ENCODE results near the gene TRMT112. TPM values are rescaled to one million over a fixed set of nuclear protein-coding genes. Genes with fewer than 3 reads are reported as not detected.

The TRMT112 gene
- total and polyA plus RNA-seq, 10 of the 15 experiments (the other 5 are each of a cell fraction or from before 2014, with no cell fraction given) = 212 to 455 (median 308) TPM

- WGBS (ENCODE audit: insufficient coverage, insufficient replicate concordance, low lambda C conversion rate, missing lambda C conversion rate) = over 99% methylated on average over 7 of the region's 7 CpGs
- POLR2A ChIA-PET = interaction anchor here (0.7 to 1.3 kb wide), 2 partner anchors 32 to 482 kb away, joined by 3 read pairs; partner anchors contain the start of gene MARK2
- BruUV-seq (replicated peaks) = no TSS peak
Measured at GRCh38 chr11:64320556-64320955, 3.2 kb upstream of the TRMT112 start.

GRCh38 chr11:64318766-64319761, 1.7 kb upstream of the TRMT112 start:
- ATAC-seq (no peak), FAIRE-seq (no peak), DNase-seq (ENCODE audit: low read depth, low spot score) (no peak)
- no peak for TF ChIP-seq NR2C1 (IDR thresholded peaks at IDR 0.05)
- TF ChIP-seq ATF2 (IDR thresholded peaks at IDR 0.05; ENCODE audit: low read length) = no peak
- H3K27ac ChIP-seq (ENCODE audit: control insufficient read depth, insufficient read depth) = peak overlapping the region; percentile 99
- intact Hi-C loops (cut with micrococcal nuclease; ENCODE audit: unreplicated experiment) (loop anchor here (1.0 to 5.0 kb wide), 2 partner anchors 12 to 38 kb away; partner anchors contain the start of gene RPS6KA4), in situ Hi-C loops (cut with MboI) (no loop called here)
- H3K36me3 ChIP-seq (ENCODE audit: control insufficient read depth in 2 of 2, insufficient read depth in 2 of 2, low read length in 1 of 2) = peaks cover 0 to 10% of the 10 kb centered on the region in 2 experiments; a peak in 3 of 4 replicates
- no peaks in the 10 kb centered on the region for H3K9me3 ChIP-seq (replicated peaks; ENCODE audit: control insufficient read depth, insufficient read depth, low read length)
- peak overlapping the region; percentile 98 for H3K4me2 ChIP-seq (ENCODE audit: control insufficient read depth, insufficient read depth)
- H3K27me3 ChIP-seq (replicated peaks in 1 of 2; ENCODE audit: control insufficient read depth in 2 of 2, insufficient read depth in 2 of 2, low read length in 1 of 2) = no peaks in the 10 kb centered on the region
- WGBS (ENCODE audit: insufficient coverage, insufficient replicate concordance, low lambda C conversion rate, missing lambda C conversion rate) = 40% methylated on average over 13 of the region's 19 CpGs
- RAD21 ChIA-PET (ENCODE audit: unreplicated experiment) = interaction anchor here (1.1 to 5.6 kb wide), 8 partner anchors 13 to 330 kb away, joined by 5 to 176 read pairs (median 38); partner anchors contain the start of genes CCDC88B, ESRRA, FERMT3 and RPS6KA4
- H3K9ac ChIP-seq (ENCODE audit: control insufficient read depth, insufficient read depth, low read length) = peak overlapping the region; percentile 98
- H3K4me3 ChIP-seq = peak overlapping the region; percentile 80
- TSS peak; percentile 68 for BruUV-seq (replicated peaks)
- no peaks in the 10 kb centered on the region for H4K20me1 ChIP-seq (ENCODE audit: control insufficient read depth, insufficient read depth)
- POLR2A ChIA-PET = interaction anchor here (0.7 to 3.5 kb wide), 10 partner anchors 8 to 395 kb away, joined by 3 to 27 read pairs (median 15); partner anchors contain the start of gene RPS6KA4
- SMC1A ChIA-PET (ENCODE audit: uncharacterized antibody, unreplicated experiment) = interaction anchor here (1.5 to 5.3 kb wide), 4 partner anchors 14 to 332 kb away, joined by 7 to 71 read pairs (median 24); no protein-coding TSS in a partner anchor
- peaks cover 9% of the 10 kb centered on the region for H3K4me1 ChIP-seq (ENCODE audit: control insufficient read depth, insufficient read depth, low read length)
- no peak overlapping the region for H2AFZ ChIP-seq (ENCODE audit: control insufficient read depth, low read depth, low read length)
- peaks cover 26% of the 10 kb centered on the region for H3K79me2 ChIP-seq (ENCODE audit: control insufficient read depth, insufficient read depth, low read length)
- CTCF ChIA-PET = interaction anchor here (1.3 to 5.9 kb wide), 8 partner anchors 16 to 113 kb away, joined by 4 to 228 read pairs (median 22); partner anchors contain the start of genes CCDC88B, ESRRA, FERMT3 and RPS6KA4

More at GRCh38 chr11:64320556-64320955, 3.2 kb upstream of the TRMT112 start:
- Histone ChIP-seq H3K79me2 (ENCODE audit: control insufficient read depth, insufficient read depth, low read length) (peaks cover 26% of the 10 kb centered on the region), H3K36me3 (ENCODE audit: control insufficient read depth in 2 of 2, insufficient read depth in 2 of 2, low read length in 1 of 2) (peaks cover 0 to 6% of the 10 kb centered on the region in 2 experiments; a peak in 2 of 4 replicates), H3K27me3 (replicated peaks in 1 of 2; ENCODE audit: control insufficient read depth in 2 of 2, insufficient read depth in 2 of 2, low read length in 1 of 2) (no peaks in the 10 kb centered on the region), H3K4me1 (ENCODE audit: control insufficient read depth, insufficient read depth, low read length) (peaks cover 9% of the 10 kb centered on the region), H4K20me1 (ENCODE audit: control insufficient read depth, insufficient read depth) (no peaks in the 10 kb centered on the region), H3K4me2 (ENCODE audit: control insufficient read depth, insufficient read depth) (no peak overlapping the region), H3K27ac (ENCODE audit: control insufficient read depth, insufficient read depth) (no peak overlapping the region), H3K9ac (ENCODE audit: control insufficient read depth, insufficient read depth, low read length) (no peak overlapping the region), H3K4me3 (no peak overlapping the region), H3K9me3 (replicated peaks; ENCODE audit: control insufficient read depth, insufficient read depth, low read length) (no peaks in the 10 kb centered on the region), H2AFZ (ENCODE audit: control insufficient read depth, low read depth, low read length) (no peak overlapping the region)
- ChIA-PET SMC1A (ENCODE audit: uncharacterized antibody, unreplicated experiment) (interaction anchor here (5.3 kb wide), 1 partner anchor 12 kb away, joined by 71 read pairs; no protein-coding TSS in a partner anchor), CTCF (interaction anchor here (5.5 to 5.9 kb wide), 2 partner anchors 16 to 33 kb away, joined by 143 to 228 read pairs; partner anchors contain the start of gene CCDC88B), RAD21 (ENCODE audit: unreplicated experiment) (interaction anchor here (1.6 to 5.6 kb wide), 2 partner anchors 11 to 37 kb away, joined by 5 to 176 read pairs; partner anchors contain the start of gene RPS6KA4)
- no peak for ATAC-seq
- in situ Hi-C loops (cut with MboI) = no loop called here
- intact Hi-C loops (cut with micrococcal nuclease; ENCODE audit: unreplicated experiment) = no loop called here
- no peak for TF ChIP-seq ZZZ3 (IDR thresholded peaks at IDR 0.05; ENCODE audit: control insufficient read depth, insufficient read length, low read depth)
- FAIRE-seq = no peak
- DNase-seq (ENCODE audit: low read depth, low spot score) = no peak

Data from GM12878 (cell line).